COR-L47 (cell line): ENCODE measurements around the gene AOPEP.
"Not testable (repeated sequence)": the region's sequence is repeated elsewhere in the genome, so short reads cannot be mapped to it uniquely, and the experiment has no call there.

Source experiments
- DNase-seq: peaks from one replicate; lab custom pipeline; 2025; lab: John Stamatoyannopoulos, UW

AOPEP gene

GRCh38 chr9:94934816-94935328 lies 208.4 kb downstream of the AOPEP start:
- DNase-seq, result no peak

DNA sequence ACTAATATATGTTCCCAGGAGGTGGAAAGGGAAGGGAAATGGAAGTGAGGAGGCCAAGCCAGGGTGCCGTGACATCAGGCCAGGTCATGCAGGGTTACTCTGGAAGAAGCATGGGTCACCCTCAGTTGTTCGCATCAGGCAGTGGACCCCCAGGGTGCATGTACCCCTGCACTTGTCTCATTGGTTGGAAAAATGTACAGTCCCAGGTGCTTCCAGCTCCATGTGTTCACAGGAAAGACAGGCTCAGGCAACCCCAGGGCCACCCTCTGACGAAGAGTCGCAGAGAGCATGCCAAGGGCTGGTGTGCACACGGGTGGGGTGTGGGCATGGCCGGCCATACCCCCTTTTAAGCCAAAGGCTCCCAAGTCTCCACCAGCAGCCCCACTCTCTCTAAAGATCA lies 208.9 kb downstream of the AOPEP start:
- DNase-seq, result no peak

GRCh38 chr9:94936419-94936818 lies 209.9 kb downstream of the AOPEP start:
- DNase-seq, result no peak

- no peak for DNase-seq
Measured at GRCh38 chr9:94937214-94937903, 210.9 kb downstream of the AOPEP start.

DNA sequence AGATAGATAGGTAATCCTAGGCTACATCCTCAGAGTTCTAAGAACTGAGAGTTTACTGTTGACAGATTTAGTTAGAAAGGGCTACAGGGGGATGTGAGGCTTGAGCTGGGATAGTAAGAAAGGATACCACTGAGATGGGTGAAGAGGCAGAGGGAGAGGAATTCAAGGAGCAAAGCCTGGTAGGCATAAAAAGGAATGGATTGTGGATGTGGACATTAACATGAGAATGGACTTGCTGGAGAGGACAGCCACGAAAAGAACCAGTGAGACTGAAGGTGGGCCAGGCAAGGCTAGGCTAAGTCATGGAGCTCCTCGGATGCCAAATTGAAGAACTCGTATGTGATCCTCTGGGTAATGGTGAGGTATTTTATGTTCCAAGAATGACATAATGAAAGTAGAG lies 211.9 kb downstream of the AOPEP start:
- no peak for DNase-seq

DNA sequence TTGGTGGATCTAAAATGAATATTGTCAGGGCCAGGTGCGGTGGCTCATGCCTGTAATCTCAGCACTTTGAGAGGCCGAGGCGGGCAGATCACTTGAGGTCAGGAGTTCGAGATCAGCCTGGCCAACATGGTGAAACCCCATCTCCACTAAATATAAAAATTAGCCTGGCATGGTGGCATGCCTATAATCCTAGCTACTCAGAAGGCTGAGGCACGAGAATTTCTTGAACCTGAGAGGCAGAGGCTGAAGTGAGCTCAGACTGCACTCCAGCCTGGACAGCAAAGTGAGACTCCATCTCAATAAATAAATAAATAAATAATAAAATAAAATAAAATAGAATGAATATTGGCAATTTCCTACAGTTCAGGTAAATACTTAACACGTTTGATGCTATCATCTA lies 213.8 kb downstream of the AOPEP start:
- DNase-seq, result not testable (repeated sequence)

GRCh38 chr9:94941211-94941875 lies 214.8 kb downstream of the AOPEP start:
- no peak for DNase-seq

DNA sequence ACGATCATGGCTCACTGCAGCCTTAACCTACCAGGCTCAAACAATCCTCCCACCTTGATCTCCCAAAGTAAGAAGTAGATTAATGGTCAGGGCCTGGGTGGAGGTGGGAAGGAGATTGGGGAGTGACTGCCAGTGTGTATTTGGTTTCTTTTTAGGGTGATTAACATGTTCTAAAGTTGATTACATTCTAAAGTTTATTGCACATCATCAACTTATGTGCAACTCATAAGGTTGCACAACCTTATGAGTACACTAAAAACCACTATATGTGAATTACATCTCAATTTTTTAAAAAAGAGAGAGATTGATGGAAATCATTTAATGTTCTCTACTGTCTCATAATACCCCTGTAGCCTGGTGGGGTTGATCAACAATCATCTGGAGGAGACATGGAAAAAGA lies 218.1 kb downstream of the AOPEP start:
- no peak for DNase-seq

DNA sequence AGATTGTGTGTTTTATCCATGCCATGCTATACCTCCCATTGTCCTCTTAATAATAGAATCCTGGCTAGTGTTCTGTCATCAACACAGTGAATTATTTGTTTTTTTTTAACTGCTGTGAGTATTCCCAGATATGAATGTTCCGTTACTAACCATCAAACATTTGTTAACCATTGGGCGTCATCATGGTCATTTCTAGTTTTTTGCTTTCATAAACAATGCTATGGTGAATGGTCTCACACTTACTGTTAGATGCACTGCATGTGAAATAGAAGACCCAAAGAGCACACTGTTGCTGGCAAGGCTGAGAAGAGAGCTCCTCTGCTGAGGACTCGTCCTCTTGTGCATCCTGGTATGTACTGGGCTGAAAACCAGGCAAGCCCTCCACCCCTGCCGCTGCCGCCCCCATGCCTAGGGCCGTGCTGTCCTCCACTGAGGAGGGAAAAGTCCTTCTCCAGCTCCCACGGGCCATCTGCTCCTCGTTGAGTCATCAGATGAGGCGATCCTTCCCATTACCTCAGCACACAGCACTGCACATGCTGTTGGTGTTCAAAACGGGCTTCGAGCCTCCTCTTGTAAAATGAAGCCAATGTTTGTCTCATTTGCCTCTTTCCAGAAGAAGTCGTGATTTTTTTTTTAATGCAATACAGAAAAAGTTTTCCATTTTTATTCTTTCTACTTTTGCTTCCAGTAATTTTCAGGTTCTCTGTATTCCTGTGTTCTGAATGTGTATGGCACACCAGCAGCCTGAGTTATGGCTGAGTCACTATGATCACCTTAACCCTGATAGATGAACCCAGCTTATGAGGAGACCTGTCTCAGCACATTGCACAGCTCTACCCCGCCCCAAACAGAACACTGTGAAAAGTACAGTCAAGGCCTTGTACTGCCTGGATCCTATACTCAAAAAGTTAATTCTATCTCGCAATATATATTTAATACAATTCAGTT lies 219.0 kb downstream of the AOPEP start:
- no peak for DNase-seq

- DNase-seq, result no peak
Measured at GRCh38 chr9:94946256-94946655, 219.8 kb downstream of the AOPEP start.

- DNase-seq, result no peak
Measured at GRCh38 chr9:94948567-94949235, 222.2 kb downstream of the AOPEP start.

GRCh38 chr9:94949370-94949769 lies 222.9 kb downstream of the AOPEP start:
- DNase-seq, result peak; percentile 28

DNA sequence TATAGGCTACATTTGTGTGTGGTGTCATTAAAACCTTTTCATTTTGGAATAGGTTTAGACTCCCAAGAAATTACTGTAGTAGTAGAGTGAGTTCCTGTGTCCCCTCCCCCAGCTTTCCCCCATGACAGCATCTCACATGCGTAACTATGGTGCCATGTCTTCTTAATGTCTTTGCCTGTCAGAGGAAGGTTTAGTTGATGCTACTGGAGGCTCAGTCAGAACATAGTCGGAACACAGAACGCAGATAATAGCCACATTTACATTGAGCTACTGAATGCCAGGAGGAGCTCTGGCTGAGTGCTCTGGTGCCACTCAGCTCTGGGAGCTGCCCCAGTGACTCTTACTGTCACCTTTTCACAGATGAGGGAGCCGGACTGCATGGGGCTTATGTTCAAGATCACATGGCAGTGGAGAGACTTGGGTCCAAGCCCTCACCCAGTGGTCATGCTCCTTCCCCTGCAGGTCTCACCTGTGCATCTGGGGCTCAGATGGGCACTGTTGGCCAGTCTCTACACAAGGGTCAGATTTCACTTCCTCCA lies 223.6 kb downstream of the AOPEP start:
- DNase-seq, result no peak

DNA sequence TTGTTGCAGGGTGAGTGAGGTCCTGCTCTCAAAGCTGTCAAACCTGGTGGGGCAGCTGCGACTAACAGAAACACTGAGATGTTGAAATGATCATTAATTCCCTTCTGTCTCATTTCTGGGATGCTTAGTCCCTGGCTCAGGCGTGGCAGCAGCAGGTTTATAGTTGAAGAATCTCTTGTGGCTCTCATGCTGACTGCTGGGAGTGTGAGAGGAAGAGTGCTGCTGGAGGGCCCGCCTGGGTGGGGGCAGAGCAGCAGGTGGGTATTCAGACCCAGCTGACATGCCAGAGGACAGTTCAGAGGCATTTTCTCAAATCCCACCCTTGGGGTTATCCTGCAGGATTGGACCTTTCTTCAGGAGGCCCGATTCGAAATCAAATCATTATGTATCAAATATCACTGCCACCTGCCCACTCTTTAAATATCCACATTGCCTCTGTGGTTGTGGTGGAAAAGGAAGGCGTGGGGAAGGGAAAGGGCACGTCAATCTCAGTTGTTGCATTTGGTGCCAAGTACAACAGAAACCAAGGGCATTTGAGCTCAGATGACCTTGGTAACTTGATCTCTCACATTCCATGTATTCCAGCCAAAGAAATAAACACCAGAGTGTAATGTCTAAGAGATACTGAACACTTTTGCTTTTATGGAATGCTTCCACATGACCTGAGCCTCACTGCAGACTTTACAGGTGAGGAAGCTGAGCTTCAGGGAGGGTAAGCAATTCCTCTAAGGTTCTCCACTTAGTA lies 224.3 kb downstream of the AOPEP start:
- DNase-seq, result no peak

DNA sequence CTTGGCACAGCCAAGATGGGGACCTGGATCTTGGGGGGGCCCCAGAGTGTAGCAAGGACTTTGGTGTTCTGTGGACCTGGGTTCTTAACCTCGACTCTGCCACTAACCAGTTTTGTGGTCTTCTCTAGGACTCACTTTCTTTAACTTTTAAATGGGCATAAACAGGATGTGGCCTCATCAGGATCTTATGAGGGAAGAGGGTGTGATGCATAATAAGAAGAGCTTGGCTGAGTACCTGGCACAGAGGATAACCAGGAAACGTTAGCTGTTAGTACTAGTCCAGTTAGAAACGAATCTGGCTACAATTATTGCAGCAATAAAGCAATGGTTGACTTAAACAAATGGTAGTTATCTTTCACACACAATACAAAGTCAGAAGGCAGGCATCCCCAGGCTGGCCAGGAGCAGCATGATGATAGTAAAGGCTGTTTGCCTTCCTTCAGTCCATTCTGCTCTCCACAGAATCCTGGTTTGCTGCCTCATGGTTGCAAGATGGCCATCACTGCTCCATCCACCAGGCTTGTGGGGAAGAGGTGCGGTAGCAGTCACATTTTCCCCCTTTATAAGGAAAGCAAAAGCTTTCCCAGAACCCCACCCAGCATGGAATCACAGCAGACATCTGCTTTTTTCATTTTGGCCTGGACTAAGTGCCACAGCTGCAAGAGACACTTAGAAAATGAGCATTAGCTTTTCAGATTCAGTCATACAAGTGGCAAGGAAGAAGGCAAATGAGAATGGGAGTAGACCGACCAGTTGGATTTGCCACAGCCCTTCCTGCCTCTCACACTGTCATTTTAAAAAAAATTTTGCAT lies 225.0 kb downstream of the AOPEP start:
- DNase-seq, result no peak

DNA sequence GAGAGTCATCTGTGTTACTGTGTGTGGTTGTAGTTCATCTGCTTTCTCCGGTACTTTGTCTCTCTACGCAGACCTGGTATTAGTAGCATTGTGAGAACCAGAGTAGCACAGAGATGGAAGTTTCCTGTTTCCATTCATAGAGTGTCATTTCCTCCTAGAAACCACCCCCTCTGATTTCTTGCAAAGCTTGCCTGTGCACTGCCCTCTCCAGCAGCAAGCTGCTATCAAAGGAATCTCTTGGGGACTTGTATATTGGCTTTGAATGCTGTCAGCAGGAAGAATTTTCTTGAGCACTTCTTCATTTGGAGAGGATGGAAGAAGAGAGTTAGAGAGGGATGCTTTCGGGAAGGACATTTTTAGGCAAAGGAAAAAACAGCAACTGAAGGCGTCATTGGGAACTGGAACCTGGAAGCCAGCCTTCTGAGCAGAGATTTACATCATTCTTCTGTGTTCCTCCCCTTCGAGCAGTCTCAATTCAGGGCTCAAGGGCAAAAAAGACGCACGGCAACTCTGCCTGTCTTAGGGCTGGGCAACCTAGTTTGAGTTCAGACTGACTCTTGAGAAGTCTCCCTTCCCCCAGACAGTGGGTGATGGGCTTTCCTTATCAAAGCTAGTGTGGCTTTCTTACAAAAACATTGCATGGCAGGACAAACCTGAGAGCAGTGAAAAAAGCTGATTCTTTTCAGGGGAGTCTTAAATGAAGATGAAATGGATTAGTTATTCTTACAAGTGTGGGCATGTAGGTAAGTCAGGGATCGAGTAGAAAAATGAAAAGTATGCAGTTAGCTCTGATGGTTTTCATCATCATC lies 226.3 kb downstream of the AOPEP start:
- no peak for DNase-seq

GRCh38 chr9:94956731-94957130 lies 230.2 kb downstream of the AOPEP start:
- no peak for DNase-seq

DNA sequence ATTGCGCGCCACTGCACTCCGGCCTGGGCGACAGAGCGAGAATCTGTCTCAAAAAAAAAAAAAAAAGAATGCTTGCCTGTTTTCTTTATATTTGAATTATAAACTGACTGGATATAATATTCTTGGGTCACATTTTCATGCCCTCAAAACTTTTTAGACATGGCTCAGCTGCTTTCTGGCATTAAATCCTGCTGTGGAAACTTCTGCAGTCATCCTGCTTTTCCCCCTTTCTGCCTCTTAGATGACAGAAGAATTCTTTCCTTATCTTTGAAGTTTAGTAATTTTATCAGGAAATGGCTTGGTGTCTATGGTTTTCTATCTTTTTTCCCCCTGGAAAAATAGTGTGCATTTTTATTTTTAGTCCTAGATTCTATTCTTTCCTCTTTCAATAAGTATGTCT lies 234.5 kb downstream of the AOPEP start:
- DNase-seq, result no peak

GRCh38 chr9:94961870-94962269 lies 235.4 kb downstream of the AOPEP start:
- no peak for DNase-seq
